HepG2 (cell line): ENCODE measurements around the gene EXOC1. TPM values are rescaled to one million over a fixed set of nuclear protein-coding genes. Genes with fewer than 3 reads are reported as not detected.
A peak's percentile ranks its signal among the peaks of the same experiment; 100 is the strongest.

Source experiments
- AGO2 ChIP-seq: fragments of 200-400 bp; formaldehyde crosslinking; optimal IDR thresholded peaks from 2 replicates; pipeline ENCODE3; 2017; ENCODE audit warnings: mild to moderate bottlenecking, low read depth, low read length, moderate library complexity
- ARHGAP35 ChIP-seq: sonication (generic); formaldehyde crosslinking; IDR thresholded peaks from 2 replicates; pipeline ENCODE4 v1.9.0; 2022; ENCODE audit warnings: mild to moderate bottlenecking, inconsistent platforms, moderate library complexity, missing genetic modification reagents, borderline replicate concordance
- ERF ChIP-seq: IDR thresholded peaks from 2 replicates; pipeline ENCODE4 v1.6.1; 2018; ENCODE audit warnings: missing biosample characterization, missing genetic modification reagents
- FIP1L1 ChIP-seq: fragments of 200-400 bp; formaldehyde crosslinking; IDR thresholded peaks from 2 replicates; pipeline ENCODE4 v1.6.1; 2018; ENCODE audit warnings: low read depth, mild to moderate bottlenecking, low read length, moderate library complexity, borderline replicate concordance; ENCODE audit not compliant: insufficient read depth
- FOXM1 ChIP-seq: sonication (generic); formaldehyde crosslinking; IDR thresholded peaks from 2 replicates; pipeline ENCODE4 v1.5.0; 2020; ENCODE audit warnings: missing genetic modification reagents
- GATAD2A ChIP-seq: IDR thresholded peaks from 2 replicates; pipeline ENCODE4 v1.6.1; 2016
- KMT2A ChIP-seq: sonication (generic); formaldehyde crosslinking; IDR thresholded peaks from 2 replicates; pipeline ENCODE4 v1.4.0; 2020; ENCODE audit warnings: missing genetic modification reagents
- MLLT10 ChIP-seq: sonication (generic); formaldehyde crosslinking; IDR thresholded peaks from 2 replicates; pipeline ENCODE4 v1.4.0; 2020; ENCODE audit warnings: missing genetic modification reagents
- PRMT3 ChIP-seq: sonication (generic); formaldehyde crosslinking; IDR thresholded peaks from 2 replicates; pipeline ENCODE4 v1.8.1; 2022; ENCODE audit warnings: low read depth, mild to moderate bottlenecking, moderate library complexity, missing genetic modification reagents, borderline replicate concordance
- SRSF4 ChIP-seq: fragments of 200-400 bp; formaldehyde crosslinking; IDR thresholded peaks from one replicate; pipeline ENCODE4 v1.6.1; 2018; ENCODE audit warnings: mild to moderate bottlenecking, low read depth, low read length, moderate library complexity; ENCODE audit not compliant: poor library complexity, severe bottlenecking
- TEF ChIP-seq: sonication (generic); formaldehyde crosslinking; IDR thresholded peaks from 2 replicates; pipeline ENCODE4 v1.5.0; 2020; ENCODE audit warnings: missing genetic modification reagents
- ZBTB14 ChIP-seq: sonication (generic); formaldehyde crosslinking; IDR thresholded peaks from 2 replicates; pipeline ENCODE4 v1.4.0; 2020; ENCODE audit warnings: missing genetic modification reagents
- ZMYM2 ChIP-seq: sonication (generic); formaldehyde crosslinking; IDR thresholded peaks from 2 replicates; pipeline ENCODE4 v1.8.0; 2022; ENCODE audit warnings: mild to moderate bottlenecking, missing genetic modification reagents
- polyA plus RNA-seq, 8 experiments: library from polyadenylated mRNA; depleted of rRNA in 3 of 8; stranded (reverse) in 7 of 8; unstranded in 1 of 8; fragments of >200 nt; fragmentation: Illumina TruSeq in 4 of 8; extraction: Trizol in 4 of 8; gene quantifications; 2 replicates each; pipeline versions ENCODE4 v1.2.1 to v1.2.3, GENCODE V29; 2011 to 2016; ENCODE audit warnings: low read depth in 4 of 8, missing spikeins in 1 of 8, mixed read lengths in 1 of 8; ENCODE audit not compliant: insufficient read depth in 1 of 8
- total RNA-seq, 5 experiments: library from RNA; depleted of rRNA; stranded (reverse); fragments of >200 nt; fragmentation: Illumina TruSeq; extraction: Trizol; gene quantifications; 2 replicates each; pipeline ENCODE4 v1.2.3, GENCODE V29; 2016; ENCODE audit warnings: low read depth in 1 of 5
- TF ChIP-seq, protein P1 (sequence below): sonication (generic); formaldehyde crosslinking; IDR thresholded peaks from 2 replicates; pipeline ENCODE4 v1.5.0; 2020; ENCODE audit warnings: missing genetic modification reagents
- TF ChIP-seq, protein P2 (sequence below): sonication (generic); formaldehyde crosslinking; IDR thresholded peaks from 2 replicates; pipeline ENCODE4 v1.5.1; 2020; ENCODE audit warnings: mild to moderate bottlenecking, missing genetic modification reagents, moderate library complexity
- TF ChIP-seq, protein P3 (sequence below): sonication (generic); formaldehyde crosslinking; IDR thresholded peaks from 2 replicates; pipeline ENCODE4 v1.4.0; 2020; ENCODE audit warnings: mild to moderate bottlenecking, low read depth, missing genetic modification reagents
- TF ChIP-seq, protein P4 (sequence below): sonication (generic); formaldehyde crosslinking; IDR thresholded peaks from 2 replicates; pipeline ENCODE4 v1.4.0; 2020; ENCODE audit warnings: missing genetic modification reagents, borderline replicate concordance
- TF ChIP-seq, protein P5 (sequence below): IDR thresholded peaks from 2 replicates; pipeline ENCODE4 v1.6.1; 2012; ENCODE audit warnings: inconsistent platforms

The EXOC1 gene
- total and polyA plus RNA-seq, 2 of the 13 experiments (the other 11 are each of a cell fraction or from before 2014, with no cell fraction given), result 9.1 to 18.4 TPM

- TF ChIP-seq, protein P1, sequence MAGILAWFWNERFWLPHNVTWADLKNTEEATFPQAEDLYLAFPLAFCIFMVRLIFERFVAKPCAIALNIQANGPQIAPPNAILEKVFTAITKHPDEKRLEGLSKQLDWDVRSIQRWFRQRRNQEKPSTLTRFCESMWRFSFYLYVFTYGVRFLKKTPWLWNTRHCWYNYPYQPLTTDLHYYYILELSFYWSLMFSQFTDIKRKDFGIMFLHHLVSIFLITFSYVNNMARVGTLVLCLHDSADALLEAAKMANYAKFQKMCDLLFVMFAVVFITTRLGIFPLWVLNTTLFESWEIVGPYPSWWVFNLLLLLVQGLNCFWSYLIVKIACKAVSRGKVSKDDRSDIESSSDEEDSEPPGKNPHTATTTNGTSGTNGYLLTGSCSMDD, result no peak
- TF ChIP-seq ERF (CRISPR knock-in tag) (peak; percentile 78), FIP1L1 (no peak), SRSF4 (no peak), KMT2A (peak; percentile 65; the same call in 1 of the 2 replicates), ZMYM2 (CRISPR knock-in tag) (no peak), PRMT3 (CRISPR knock-in tag) (no peak), FOXM1 (CRISPR knock-in tag) (0 out of 2 replicates have a peak, but pooled peaks have one; percentile 32), GATAD2A (CRISPR knock-in tag) (peak; percentile 41), ARHGAP35 (CRISPR knock-in tag) (peak; percentile 67; the same call in 1 of the 2 replicates), ZBTB14 (CRISPR knock-in tag) (no peak), MLLT10 (no peak), TEF (CRISPR knock-in tag) (no peak), AGO2 (peak; percentile 33)
- TF ChIP-seq, protein P2, sequence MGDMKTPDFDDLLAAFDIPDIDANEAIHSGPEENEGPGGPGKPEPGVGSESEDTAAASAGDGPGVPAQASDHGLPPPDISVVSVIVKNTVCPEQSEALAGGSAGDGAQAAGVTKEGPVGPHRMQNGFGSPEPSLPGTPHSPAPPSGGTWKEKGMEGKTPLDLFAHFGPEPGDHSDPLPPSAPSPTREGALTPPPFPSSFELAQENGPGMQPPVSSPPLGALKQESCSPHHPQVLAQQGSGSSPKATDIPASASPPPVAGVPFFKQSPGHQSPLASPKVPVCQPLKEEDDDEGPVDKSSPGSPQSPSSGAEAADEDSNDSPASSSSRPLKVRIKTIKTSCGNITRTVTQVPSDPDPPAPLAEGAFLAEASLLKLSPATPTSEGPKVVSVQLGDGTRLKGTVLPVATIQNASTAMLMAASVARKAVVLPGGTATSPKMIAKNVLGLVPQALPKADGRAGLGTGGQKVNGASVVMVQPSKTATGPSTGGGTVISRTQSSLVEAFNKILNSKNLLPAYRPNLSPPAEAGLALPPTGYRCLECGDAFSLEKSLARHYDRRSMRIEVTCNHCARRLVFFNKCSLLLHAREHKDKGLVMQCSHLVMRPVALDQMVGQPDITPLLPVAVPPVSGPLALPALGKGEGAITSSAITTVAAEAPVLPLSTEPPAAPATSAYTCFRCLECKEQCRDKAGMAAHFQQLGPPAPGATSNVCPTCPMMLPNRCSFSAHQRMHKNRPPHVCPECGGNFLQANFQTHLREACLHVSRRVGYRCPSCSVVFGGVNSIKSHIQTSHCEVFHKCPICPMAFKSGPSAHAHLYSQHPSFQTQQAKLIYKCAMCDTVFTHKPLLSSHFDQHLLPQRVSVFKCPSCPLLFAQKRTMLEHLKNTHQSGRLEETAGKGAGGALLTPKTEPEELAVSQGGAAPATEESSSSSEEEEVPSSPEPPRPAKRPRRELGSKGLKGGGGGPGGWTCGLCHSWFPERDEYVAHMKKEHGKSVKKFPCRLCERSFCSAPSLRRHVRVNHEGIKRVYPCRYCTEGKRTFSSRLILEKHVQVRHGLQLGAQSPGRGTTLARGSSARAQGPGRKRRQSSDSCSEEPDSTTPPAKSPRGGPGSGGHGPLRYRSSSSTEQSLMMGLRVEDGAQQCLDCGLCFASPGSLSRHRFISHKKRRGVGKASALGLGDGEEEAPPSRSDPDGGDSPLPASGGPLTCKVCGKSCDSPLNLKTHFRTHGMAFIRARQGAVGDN (CRISPR knock-in tag), result peak; percentile 79
- TF ChIP-seq, protein P3, sequence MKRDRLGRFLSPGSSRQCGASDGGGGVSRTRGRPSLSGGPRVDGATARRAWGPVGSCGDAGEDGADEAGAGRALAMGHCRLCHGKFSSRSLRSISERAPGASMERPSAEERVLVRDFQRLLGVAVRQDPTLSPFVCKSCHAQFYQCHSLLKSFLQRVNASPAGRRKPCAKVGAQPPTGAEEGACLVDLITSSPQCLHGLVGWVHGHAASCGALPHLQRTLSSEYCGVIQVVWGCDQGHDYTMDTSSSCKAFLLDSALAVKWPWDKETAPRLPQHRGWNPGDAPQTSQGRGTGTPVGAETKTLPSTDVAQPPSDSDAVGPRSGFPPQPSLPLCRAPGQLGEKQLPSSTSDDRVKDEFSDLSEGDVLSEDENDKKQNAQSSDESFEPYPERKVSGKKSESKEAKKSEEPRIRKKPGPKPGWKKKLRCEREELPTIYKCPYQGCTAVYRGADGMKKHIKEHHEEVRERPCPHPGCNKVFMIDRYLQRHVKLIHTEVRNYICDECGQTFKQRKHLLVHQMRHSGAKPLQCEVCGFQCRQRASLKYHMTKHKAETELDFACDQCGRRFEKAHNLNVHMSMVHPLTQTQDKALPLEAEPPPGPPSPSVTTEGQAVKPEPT (CRISPR knock-in tag), result 0 out of 2 replicates have a peak, but pooled peaks have one; percentile 66
- TF ChIP-seq, protein P4, sequence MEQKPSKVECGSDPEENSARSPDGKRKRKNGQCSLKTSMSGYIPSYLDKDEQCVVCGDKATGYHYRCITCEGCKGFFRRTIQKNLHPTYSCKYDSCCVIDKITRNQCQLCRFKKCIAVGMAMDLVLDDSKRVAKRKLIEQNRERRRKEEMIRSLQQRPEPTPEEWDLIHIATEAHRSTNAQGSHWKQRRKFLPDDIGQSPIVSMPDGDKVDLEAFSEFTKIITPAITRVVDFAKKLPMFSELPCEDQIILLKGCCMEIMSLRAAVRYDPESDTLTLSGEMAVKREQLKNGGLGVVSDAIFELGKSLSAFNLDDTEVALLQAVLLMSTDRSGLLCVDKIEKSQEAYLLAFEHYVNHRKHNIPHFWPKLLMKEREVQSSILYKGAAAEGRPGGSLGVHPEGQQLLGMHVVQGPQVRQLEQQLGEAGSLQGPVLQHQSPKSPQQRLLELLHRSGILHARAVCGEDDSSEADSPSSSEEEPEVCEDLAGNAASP (CRISPR knock-in tag), result peak; percentile 17; the same call in 1 of the 2 replicates
- TF ChIP-seq, protein P5, sequence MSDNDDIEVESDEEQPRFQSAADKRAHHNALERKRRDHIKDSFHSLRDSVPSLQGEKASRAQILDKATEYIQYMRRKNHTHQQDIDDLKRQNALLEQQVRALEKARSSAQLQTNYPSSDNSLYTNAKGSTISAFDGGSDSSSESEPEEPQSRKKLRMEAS, result peak; percentile 74
Observed at GRCh38 chr4:55853484-55854046, at the start of gene EXOC1 (continued).
